IMR-90 (cell line): ENCODE results near the gene TMEM120A. TPM values are rescaled to one million over a fixed set of nuclear protein-coding genes. Genes with fewer than 3 reads are reported as not detected.

Source experiments
- ATAC-seq: fragments of 200-7000 bp; cut with Tn5 transposase; 2 replicates; pipeline ENCODE4 v1.9.1; 2020; ENCODE audit warnings: low read depth, mild to moderate bottlenecking, moderate library complexity
- BruUV-seq: library from RNA; stranded (reverse); fragments of 400-500 nt; replicated peaks from 2 replicates; lab custom pipeline; 2021; lab: Mats Ljungman, UMichigan
- CTCF ChIA-PET: fragments of 300-600 bp; formaldehyde crosslinking; extraction: SDS; loops from one replicate; lab custom pipeline; 2021; ENCODE audit warnings: antibody characterized with exemption; lab: Yijun Ruan, JAX
- POLR2A ChIA-PET: fragments of 300-600 bp; sonication (Branson Sonifier 250); formaldehyde crosslinking; loops from one replicate; lab custom pipeline; 2022; ENCODE audit warnings: antibody characterized with exemption; ENCODE audit not compliant: unreplicated experiment; lab: Charles Lee
- DNase-seq: peaks from one replicate; pipeline ENCODE4 v3.0.0; 2013
- H2AFZ ChIP-seq: replicated peaks from 2 replicates; pipeline ENCODE3; 2013; ENCODE audit warnings: low read length, mild to moderate bottlenecking; ENCODE audit not compliant: poor library complexity
- H2AK5ac ChIP-seq: 2 replicates; pipeline ENCODE4 v1.6.1; 2013; ENCODE audit warnings: low read depth, low read length, inconsistent platforms
- H2AK9ac ChIP-seq: replicated peaks from 2 replicates; pipeline ENCODE3; 2013; ENCODE audit warnings: mild to moderate bottlenecking, low read depth, low read length, moderate library complexity; ENCODE audit not compliant: poor library complexity
- H2BK120ac ChIP-seq: 2 replicates; pipeline ENCODE4 v1.6.1; 2013; ENCODE audit warnings: low read depth, low read length, inconsistent platforms
- H2BK15ac ChIP-seq: 3 replicates; pipeline ENCODE4 v1.6.1; 2013; ENCODE audit warnings: low read depth, low read length, inconsistent platforms
- H2BK20ac ChIP-seq: 2 replicates; pipeline ENCODE4 v1.6.1; 2013; ENCODE audit warnings: low read depth, mild to moderate bottlenecking, inconsistent platforms, low read length, moderate library complexity
- H2BK5ac ChIP-seq: 2 replicates; pipeline ENCODE4 v1.6.1; 2013; ENCODE audit warnings: mild to moderate bottlenecking, low read depth, low read length, inconsistent platforms; ENCODE audit not compliant: poor library complexity, severe bottlenecking
- H3K14ac ChIP-seq: replicated peaks from 2 replicates; pipeline ENCODE4 v1.6.1; 2013; ENCODE audit warnings: low read depth, low read length, inconsistent platforms
- H3K18ac ChIP-seq: 2 replicates; pipeline ENCODE4 v1.6.1; 2013; ENCODE audit warnings: low read depth, low read length, control low read depth
- H3K23ac ChIP-seq: 2 replicates; pipeline ENCODE4 v1.6.1; 2013; ENCODE audit warnings: low read depth, low read length, inconsistent platforms
- H3K27ac ChIP-seq: 2 replicates; pipeline ENCODE4 v1.5.1; 2013; ENCODE audit warnings: mild to moderate bottlenecking, control low read depth, low read length; ENCODE audit not compliant: insufficient read depth
- H3K27me3 ChIP-seq: 2 replicates; pipeline ENCODE4 v1.6.1; 2013; ENCODE audit warnings: low read length; ENCODE audit not compliant: control insufficient read depth, insufficient read depth
- H3K36me3 ChIP-seq: 2 replicates; pipeline ENCODE4 v1.6.1; 2013; ENCODE audit warnings: low read length, mixed read lengths; ENCODE audit not compliant: control insufficient read depth, insufficient read depth
- H3K4ac ChIP-seq: 2 replicates; pipeline ENCODE4 v1.6.1; 2013; ENCODE audit warnings: low read depth, low read length, inconsistent platforms
- H3K4me1 ChIP-seq: 2 replicates; pipeline ENCODE4 v1.6.1; 2013; ENCODE audit warnings: low read length, mixed read lengths; ENCODE audit not compliant: control insufficient read depth, insufficient read depth
- H3K4me2 ChIP-seq: 2 replicates; pipeline ENCODE4 v1.6.1; 2013; ENCODE audit warnings: low read depth, mild to moderate bottlenecking, control low read depth, low read length, moderate library complexity
- H3K4me3 ChIP-seq: 2 replicates; pipeline ENCODE4 v1.5.1; 2013; ENCODE audit warnings: low read depth, mild to moderate bottlenecking, control low read depth, low read length, moderate library complexity; ENCODE audit not compliant: insufficient read depth
- H3K56ac ChIP-seq: 2 replicates; pipeline ENCODE4 v1.6.1; 2013; ENCODE audit warnings: low read length, inconsistent platforms; ENCODE audit not compliant: insufficient read depth; ENCODE audit errors: extremely low read depth
- H3K79me1 ChIP-seq, 2 experiments: 2 replicates each; pipeline ENCODE4 v1.6.1; 2013; ENCODE audit warnings: low read length in 2 of 2, inconsistent platforms in 1 of 2, low read depth in 1 of 2
- H3K9ac ChIP-seq: 2 replicates; pipeline ENCODE4 v1.6.1; 2013; ENCODE audit warnings: low read depth, low read length, control low read depth
- H3K9me1 ChIP-seq: 2 replicates; pipeline ENCODE4 v1.6.1; 2013; ENCODE audit warnings: low read length, inconsistent platforms; ENCODE audit not compliant: insufficient read depth
- H3K9me3 ChIP-seq: 2 replicates; pipeline ENCODE4 v1.6.1; 2013; ENCODE audit warnings: low read length; ENCODE audit not compliant: control insufficient read depth, insufficient read depth
- H4K20me1 ChIP-seq: 2 replicates; pipeline ENCODE4 v1.6.1; 2013; ENCODE audit warnings: low read length, inconsistent platforms; ENCODE audit not compliant: insufficient read depth
- H4K5ac ChIP-seq: 2 replicates; pipeline ENCODE4 v1.6.1; 2013; ENCODE audit warnings: mild to moderate bottlenecking, low read depth, low read length, control low read depth
- H4K8ac ChIP-seq, 2 experiments: 2 replicates each; pipeline ENCODE4 v1.6.1; 2013; ENCODE audit warnings: low read depth in 2 of 2, low read length in 2 of 2, control low read depth in 1 of 2, inconsistent platforms in 1 of 2
- H4K91ac ChIP-seq: 2 replicates; pipeline ENCODE4 v1.6.1; 2013; ENCODE audit warnings: low read depth, low read length, inconsistent platforms; ENCODE audit not compliant: insufficient read depth
- RAD21 ChIP-seq: IDR thresholded peaks from 2 replicates; pipeline ENCODE4 v1.6.1; 2012; ENCODE audit warnings: low read length, improper control_type of control experiment
- WGBS, 2 experiments: methylation state at CpG; one replicate each; pipeline versions ENCODE4 v1.1.5 to v1.1.7; 2013; ENCODE audit warnings: missing lambda C conversion rate in 2 of 2; ENCODE audit not compliant: insufficient read length in 1 of 2; ENCODE audit errors: extremely low coverage in 2 of 2; 5-methylcytosine and 5-hydroxymethylcytosine counted together
- dilution Hi-C: fragments of 300-500 bp; cut with HindIII; formaldehyde crosslinking; loops from one replicate; pipeline ENCODE4 v1.14.3; 2018; ENCODE audit warnings: low sequenced_read_pairs; ENCODE audit not compliant: unreplicated experiment
- in situ Hi-C: fragments of 300-500 bp; cut with MboI; formaldehyde crosslinking; loops from 3 replicates; pipeline ENCODE4 v1.14.3; 2019; ENCODE audit warnings: low sequenced_read_pairs, inconsistent platforms, mixed read lengths
- intact Hi-C: fragments of 100-400 bp; cut with micrococcal nuclease; formaldehyde crosslinking; loops from 2 replicates; pipeline ENCODE4 v1.10.0; 2022
- polyA plus RNA-seq, 3 experiments: library from polyadenylated mRNA; depleted of rRNA; stranded (reverse); fragments of >200 nt; gene quantifications; 2 replicates each; pipeline ENCODE4 v1.2.3, GENCODE V29; 2012; ENCODE audit warnings: low replicate concordance in 1 of 3
- total RNA-seq: library from RNA; depleted of rRNA; stranded (reverse); fragments of >200 nt; gene quantifications from 2 replicates; pipeline ENCODE4 v1.2.3, GENCODE V29; 2012

Gene TMEM120A
- total and polyA plus RNA-seq, 2 of the 4 experiments (the other 2 are of a cell fraction) = 32.1 to 39.3 TPM

GRCh38 chr7:75995996-75996395, 1.6 kb upstream of the TMEM120A start:
- Histone ChIP-seq H3K14ac (no peak overlapping the region), H3K4me3 (no peak overlapping the region), H3K18ac (no peak overlapping the region), H3K9me1 (peaks cover 6% of the 10 kb centered on the region; the same call in 1 of the 2 replicates), H4K8ac (no peak overlapping the region), H4K20me1 (0 out of 2 replicates have a peak, but pooled peaks cover 3% of the 10 kb centered on the region), H3K4ac (no peak overlapping the region), H2AFZ (no peak overlapping the region), H2BK5ac (no peak overlapping the region), H3K27me3 (no peaks in the 10 kb centered on the region), H3K23ac (no peak overlapping the region), H3K4me1 (peaks cover 13% of the 10 kb centered on the region), H3K36me3 (peaks cover 16% of the 10 kb centered on the region), H2BK120ac (no peak overlapping the region), H3K4me2 (no peak overlapping the region), H3K9me3 (no peaks in the 10 kb centered on the region), H3K27ac (no peak overlapping the region), H4K5ac (no peak overlapping the region), H2AK5ac (no peak overlapping the region), H3K79me1 (peaks cover 4 to 19% of the 10 kb centered on the region in 2 experiments; a peak in 3 of 4 replicates), H3K9ac (no peak overlapping the region), H2BK20ac (no peak overlapping the region), H2AK9ac (no peak overlapping the region), H3K56ac (no peak overlapping the region), H2BK15ac (no peak overlapping the region), H4K91ac (no peak overlapping the region)
- POLR2A ChIA-PET = no interaction called here
- no peak for DNase-seq
- dilution Hi-C loops = no loop called here
- BruUV-seq = no TSS peak
- in situ Hi-C loops = no loop called here
- intact Hi-C loops = no loop called here
- CTCF ChIA-PET = no interaction called here
- TF ChIP-seq RAD21 = no peak
- ATAC-seq = no peak
- no CpG with 5 or more reads among the region's 5 CpGs for WGBS, 2 experiments
